ENCODE results near the gene LRCH3. TPM values are rescaled to one million over a fixed set of nuclear protein-coding genes. Genes with fewer than 3 reads are reported as not detected.
"Not testable (repeated sequence)": the region's sequence is repeated elsewhere in the genome, so short reads cannot be mapped to it uniquely, and the experiment has no call there.

LRCH3 gene
- total and polyA plus RNA-seq, 8 donors, result 5.4 to 26.1 (median 13.9) TPM

DNA sequence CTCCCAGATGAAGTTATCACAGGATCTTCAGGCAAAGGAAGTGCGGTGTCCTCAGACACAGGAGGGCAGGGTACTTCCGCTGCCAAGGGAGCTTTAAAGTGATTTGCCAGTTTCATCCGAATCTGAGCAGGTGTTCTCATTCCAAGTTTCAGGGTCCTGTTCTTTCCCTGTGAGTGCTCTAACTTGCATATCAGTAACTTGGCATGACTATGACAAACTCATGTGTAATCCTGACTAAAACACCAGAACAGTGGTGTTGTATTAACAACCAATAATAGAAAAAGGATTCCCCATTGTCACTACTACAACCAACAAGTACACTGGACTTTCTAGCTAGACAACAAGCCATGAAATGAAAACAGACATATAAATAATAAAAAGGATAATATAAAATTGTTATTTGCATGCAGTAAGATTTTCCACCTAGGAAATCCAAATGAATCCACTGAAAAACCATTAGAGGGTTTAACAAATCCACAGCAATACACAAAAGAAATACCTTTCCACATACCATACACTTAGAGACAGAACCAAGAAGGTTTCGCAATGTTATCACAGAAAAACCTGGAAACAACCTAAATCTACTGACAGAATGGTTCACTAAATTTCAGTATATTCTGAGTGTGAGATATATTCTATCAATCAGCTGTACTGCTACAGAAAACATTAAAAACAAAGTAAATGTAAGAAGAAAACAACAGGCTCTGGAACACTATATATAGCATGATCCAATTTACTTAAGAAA is 118.1 kb downstream of the LRCH3 start:
- ATAC-seq (no peak), DNase-seq (no peak), FAIRE-seq (no peak)
- 69 to 70% methylated on average over 4 of the region's 4 CpGs for WGBS, 2 donors
- Histone ChIP-seq H3K9me3 (no peaks in the 10 kb centered on the region), H3K4me1 (peaks cover 0 to 3% (median 0%) of the 10 kb centered on the region in 3 donors), H3K27ac (no peak overlapping the region), H3K36me3 (no peaks in the 10 kb centered on the region), H3K4me3 (no peak overlapping the region), H3K27me3 (no peaks in the 10 kb centered on the region)
- TF ChIP-seq, protein P1, sequence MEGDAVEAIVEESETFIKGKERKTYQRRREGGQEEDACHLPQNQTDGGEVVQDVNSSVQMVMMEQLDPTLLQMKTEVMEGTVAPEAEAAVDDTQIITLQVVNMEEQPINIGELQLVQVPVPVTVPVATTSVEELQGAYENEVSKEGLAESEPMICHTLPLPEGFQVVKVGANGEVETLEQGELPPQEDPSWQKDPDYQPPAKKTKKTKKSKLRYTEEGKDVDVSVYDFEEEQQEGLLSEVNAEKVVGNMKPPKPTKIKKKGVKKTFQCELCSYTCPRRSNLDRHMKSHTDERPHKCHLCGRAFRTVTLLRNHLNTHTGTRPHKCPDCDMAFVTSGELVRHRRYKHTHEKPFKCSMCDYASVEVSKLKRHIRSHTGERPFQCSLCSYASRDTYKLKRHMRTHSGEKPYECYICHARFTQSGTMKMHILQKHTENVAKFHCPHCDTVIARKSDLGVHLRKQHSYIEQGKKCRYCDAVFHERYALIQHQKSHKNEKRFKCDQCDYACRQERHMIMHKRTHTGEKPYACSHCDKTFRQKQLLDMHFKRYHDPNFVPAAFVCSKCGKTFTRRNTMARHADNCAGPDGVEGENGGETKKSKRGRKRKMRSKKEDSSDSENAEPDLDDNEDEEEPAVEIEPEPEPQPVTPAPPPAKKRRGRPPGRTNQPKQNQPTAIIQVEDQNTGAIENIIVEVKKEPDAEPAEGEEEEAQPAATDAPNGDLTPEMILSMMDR (IDR thresholded peaks at IDR 0.05), result no peak
- intact Hi-C loops (cut with DNase I), result no loop called here

DNA sequence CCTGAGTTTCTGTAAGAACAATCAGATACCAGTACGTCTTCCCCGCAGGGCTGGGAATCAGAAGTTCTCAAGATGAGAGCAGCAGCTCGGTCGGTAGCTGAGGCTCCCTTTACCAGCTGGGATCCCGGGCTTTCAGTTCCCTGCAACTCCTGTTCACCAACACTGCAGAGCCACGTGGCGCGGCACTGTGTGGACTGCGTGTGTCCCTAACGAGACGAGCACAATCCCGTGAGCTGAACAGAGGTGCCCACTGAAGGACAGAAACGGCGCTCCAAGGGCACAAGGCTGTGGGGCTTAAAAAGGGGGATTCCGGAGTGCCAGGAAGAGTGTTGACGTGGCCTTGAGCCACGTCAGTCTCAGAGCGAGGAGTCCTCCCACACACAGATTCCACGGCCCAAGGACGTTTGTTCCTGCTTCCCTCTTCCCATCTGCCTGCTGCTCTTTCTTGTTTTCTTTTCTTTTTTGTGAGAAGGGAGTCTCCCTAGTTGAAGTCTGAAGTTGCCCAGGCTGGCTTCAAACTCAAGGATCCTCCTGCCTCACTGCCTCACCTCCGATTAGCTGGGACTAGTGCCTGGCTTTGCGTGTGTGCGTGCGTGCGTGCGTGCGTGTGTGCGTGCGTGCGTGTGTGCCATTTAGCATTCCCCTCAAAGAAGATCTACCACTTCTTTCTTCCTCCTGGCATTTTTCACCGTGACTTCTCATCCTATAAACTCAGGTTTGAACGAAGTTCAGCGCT is 121.9 kb downstream of the LRCH3 start:
- no peak overlapping the region for H3K4me3 ChIP-seq
- H3K4me1 ChIP-seq, result no peaks in the 10 kb centered on the region
- no peaks in the 10 kb centered on the region for H3K36me3 ChIP-seq
- no peaks in the 10 kb centered on the region for H3K27me3 ChIP-seq
- no peak overlapping the region for H3K27ac ChIP-seq
- H3K9me3 ChIP-seq, result no peaks in the 10 kb centered on the region
- intact Hi-C loops (cut with DNase I), result no loop called here
- ATAC-seq (peak; percentile 49 to 72 (median 58)), FAIRE-seq (no peak), DNase-seq (peak in 1 of 6 donors; percentile 30)
- TF ChIP-seq, protein P1 (IDR thresholded peaks at IDR 0.05), result no peak
- 71 to 77% methylated on average over 33 of the region's 33 CpGs for WGBS, 2 donors

DNA sequence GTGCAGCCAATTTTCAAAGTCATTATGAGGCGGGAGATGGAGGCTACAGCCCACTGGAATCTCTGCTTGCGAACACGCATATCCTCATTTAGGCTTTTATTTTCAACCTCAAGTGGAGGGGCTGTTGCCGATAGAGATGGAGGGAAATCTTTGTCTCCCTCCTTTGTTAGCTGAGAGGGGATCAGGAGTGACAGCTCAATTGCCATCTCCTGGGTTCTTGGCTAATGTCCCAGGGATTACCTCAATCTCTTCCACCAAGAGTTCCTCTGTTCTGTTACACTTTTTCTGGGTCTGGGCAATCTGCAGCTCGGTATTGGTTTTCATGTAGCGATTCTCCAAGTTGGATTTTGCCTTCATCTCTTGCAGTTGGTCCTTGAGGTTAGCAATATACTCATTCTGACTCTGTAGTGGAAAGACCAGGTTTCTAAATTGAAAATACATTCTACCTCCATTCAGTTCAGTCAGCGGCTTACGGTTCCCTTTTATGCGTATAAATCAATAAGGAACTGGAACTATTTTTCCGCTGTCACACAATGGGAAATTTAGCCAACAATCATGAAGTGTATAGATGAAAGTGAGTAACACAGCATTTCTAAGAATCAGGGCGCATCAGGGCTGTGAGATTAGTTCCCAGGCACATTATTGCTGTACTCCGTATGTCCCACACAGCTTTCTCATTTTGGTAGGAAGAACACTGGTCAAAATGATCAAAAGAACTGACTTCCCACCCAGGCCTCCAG is 122.8 kb downstream of the LRCH3 start:
- WGBS, 2 donors, result 95 to 96% methylated on average over 12 of the region's 12 CpGs
- no peak for FAIRE-seq
- ATAC-seq, result no peak
- DNase-seq, result no peak
- H3K4me3 ChIP-seq, result no peak overlapping the region
- no peaks in the 10 kb centered on the region for H3K4me1 ChIP-seq
- intact Hi-C loops (cut with DNase I), result no loop called here
- H3K27ac ChIP-seq, result no peak overlapping the region
- TF ChIP-seq, protein P1 (IDR thresholded peaks at IDR 0.05), result no peak
- no peaks in the 10 kb centered on the region for H3K36me3 ChIP-seq
- no peaks in the 10 kb centered on the region for H3K27me3 ChIP-seq
- H3K9me3 ChIP-seq, result no peaks in the 10 kb centered on the region

DNA sequence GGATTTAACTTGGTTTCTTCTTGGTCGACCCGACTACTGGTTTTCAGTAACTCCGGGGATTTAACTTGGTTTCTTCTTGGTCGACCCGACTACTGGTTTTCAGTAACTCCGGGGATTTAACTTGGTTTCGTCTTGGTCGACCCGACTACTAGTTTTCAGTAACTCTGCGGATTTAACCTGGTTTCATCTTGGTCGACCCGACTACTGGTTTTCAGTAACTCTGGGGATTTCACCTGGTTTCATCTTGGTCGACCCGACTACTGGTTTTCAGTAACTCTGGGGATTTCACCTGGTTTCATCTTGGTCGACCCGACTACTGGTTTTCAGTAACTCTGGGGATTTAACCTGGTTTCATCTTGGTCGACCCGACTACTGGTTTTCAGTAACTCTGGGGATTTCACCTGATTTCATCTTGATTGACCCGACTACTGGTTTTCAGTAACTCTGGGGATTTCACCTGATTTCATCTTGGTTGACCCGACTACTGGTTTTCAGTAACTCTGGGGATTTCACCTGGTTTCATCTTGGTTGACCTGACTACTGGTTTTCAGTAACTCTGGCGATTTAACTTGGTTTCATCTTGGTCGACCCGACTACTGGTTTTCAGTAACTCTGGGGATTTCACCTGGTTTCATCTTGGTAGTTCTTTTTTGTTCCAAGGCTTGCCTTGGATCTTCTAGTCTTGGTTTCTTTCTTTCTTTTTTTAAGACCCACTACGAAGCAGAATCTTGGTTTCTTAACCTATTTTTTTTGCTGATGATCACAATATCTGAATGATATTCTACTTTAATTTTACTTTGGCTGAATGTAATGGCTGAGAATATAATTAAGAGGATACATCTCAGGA is 130.6 kb downstream of the LRCH3 start:
- H3K4me3 ChIP-seq; intact Hi-C loops (cut with DNase I); H3K27ac ChIP-seq; H3K27me3 ChIP-seq; H3K9me3 ChIP-seq; DNase-seq; FAIRE-seq; H3K4me1 ChIP-seq; ATAC-seq; H3K36me3 ChIP-seq: not testable (repeated sequence)
- WGBS, 2 donors, result 81 to 92% methylated on average over 21 to 22 of the region's 24 CpGs

DNA sequence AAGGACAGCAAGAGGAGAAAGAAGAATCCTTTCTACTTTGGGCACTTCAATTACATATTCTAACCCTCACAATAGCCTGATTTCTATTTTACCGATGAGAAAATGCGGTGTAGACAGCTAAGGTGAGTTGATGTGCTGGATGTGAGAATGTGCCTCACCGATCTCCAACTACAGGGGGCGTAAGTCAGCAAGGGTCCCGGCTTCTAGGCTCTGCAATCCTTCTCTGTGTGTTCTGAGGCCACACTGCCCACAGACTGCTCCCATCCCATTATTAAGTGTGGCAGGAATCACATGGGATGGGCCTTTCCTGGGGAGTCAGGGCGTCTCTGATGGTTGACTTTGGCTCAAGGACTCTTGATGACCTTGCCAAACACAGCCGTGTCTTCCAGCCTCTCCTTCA is 135.4 kb downstream of the LRCH3 start:
- no peaks in the 10 kb centered on the region for H3K4me1 ChIP-seq
- H3K36me3 ChIP-seq, result no peaks in the 10 kb centered on the region
- no peak for DNase-seq
- no peak for FAIRE-seq
- 51 to 58% methylated on average over 7 of the region's 7 CpGs for WGBS, 2 donors
- no peaks in the 10 kb centered on the region for H3K9me3 ChIP-seq
- no peak overlapping the region for H3K4me3 ChIP-seq
- H3K27ac ChIP-seq, result no peak overlapping the region
- ATAC-seq, result no peak
- H3K27me3 ChIP-seq, result no peaks in the 10 kb centered on the region
- TF ChIP-seq, protein P1 (IDR thresholded peaks at IDR 0.05), result no peak
- intact Hi-C loops (cut with DNase I), result no loop called here

DNA sequence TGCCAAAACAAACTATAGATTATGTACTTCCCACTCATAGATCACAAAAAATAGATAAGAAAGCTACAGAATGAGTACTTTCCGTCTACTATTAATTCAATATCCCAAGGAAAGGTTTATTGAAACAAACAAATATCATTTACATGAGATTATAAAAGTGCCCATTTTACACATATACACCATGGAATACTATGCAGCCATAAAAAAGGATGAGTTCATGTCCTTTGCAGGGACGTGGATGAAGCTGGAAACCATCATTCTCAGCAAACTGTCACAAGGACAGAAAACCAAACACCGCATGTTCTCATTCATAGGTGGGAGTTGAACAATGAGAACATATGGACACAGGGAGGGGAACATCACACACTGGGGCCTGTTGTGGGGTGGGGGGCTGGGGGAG is 136.5 kb downstream of the LRCH3 start:
- H3K27ac ChIP-seq; DNase-seq; H3K9me3 ChIP-seq; intact Hi-C loops (cut with DNase I); ATAC-seq; H3K4me1 ChIP-seq; H3K36me3 ChIP-seq; H3K27me3 ChIP-seq; FAIRE-seq; H3K4me3 ChIP-seq: not testable (repeated sequence)
- 93 to 94% methylated on average over 3 of the region's 3 CpGs for WGBS, 2 donors
